22Rv1 (cell line): ENCODE data around the gene PARP9.

Experiments used
- ZFX ChIP-seq: fragments of 450-650 bp; IDR thresholded peaks from 2 replicates; pipeline ENCODE4 v1.6.1; 2017; ENCODE audit warnings: antibody characterized with exemption, borderline replicate concordance
- TF ChIP-seq, protein P1 (sequence below): fragments of 450-650 bp; IDR thresholded peaks from 2 replicates; pipeline ENCODE4 v1.5.1; 2017; ENCODE audit warnings: mild to moderate bottlenecking

DNA sequence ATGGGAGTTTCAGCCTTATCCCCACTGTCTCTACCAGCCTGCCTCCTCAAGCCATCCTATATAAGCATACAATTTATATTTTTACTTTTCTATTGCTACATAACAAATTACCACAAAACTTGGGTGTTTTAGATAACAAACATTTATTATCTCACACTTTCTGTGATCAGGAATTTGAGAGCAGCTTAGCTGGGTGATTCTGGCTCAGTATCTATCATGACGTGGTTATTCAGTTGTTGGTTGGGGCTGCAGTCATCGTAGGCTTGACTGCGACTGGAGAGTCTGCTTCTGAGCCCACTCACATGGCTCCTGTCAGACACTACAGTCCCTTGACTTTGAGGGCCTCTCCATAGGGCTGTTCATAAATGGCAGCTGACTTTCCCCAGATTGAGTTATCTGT, 34.1 kb upstream of the PARP9 start:
- TF ChIP-seq, protein P1, sequence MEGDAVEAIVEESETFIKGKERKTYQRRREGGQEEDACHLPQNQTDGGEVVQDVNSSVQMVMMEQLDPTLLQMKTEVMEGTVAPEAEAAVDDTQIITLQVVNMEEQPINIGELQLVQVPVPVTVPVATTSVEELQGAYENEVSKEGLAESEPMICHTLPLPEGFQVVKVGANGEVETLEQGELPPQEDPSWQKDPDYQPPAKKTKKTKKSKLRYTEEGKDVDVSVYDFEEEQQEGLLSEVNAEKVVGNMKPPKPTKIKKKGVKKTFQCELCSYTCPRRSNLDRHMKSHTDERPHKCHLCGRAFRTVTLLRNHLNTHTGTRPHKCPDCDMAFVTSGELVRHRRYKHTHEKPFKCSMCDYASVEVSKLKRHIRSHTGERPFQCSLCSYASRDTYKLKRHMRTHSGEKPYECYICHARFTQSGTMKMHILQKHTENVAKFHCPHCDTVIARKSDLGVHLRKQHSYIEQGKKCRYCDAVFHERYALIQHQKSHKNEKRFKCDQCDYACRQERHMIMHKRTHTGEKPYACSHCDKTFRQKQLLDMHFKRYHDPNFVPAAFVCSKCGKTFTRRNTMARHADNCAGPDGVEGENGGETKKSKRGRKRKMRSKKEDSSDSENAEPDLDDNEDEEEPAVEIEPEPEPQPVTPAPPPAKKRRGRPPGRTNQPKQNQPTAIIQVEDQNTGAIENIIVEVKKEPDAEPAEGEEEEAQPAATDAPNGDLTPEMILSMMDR = no peak
- no peak for TF ChIP-seq ZFX
